ENCODE data around the gene IRF2BP1.
"Not testable (repeated sequence)": the region's sequence is repeated elsewhere in the genome, so short reads cannot be mapped to it uniquely, and the experiment has no call there.

The IRF2BP1 gene

DNA sequence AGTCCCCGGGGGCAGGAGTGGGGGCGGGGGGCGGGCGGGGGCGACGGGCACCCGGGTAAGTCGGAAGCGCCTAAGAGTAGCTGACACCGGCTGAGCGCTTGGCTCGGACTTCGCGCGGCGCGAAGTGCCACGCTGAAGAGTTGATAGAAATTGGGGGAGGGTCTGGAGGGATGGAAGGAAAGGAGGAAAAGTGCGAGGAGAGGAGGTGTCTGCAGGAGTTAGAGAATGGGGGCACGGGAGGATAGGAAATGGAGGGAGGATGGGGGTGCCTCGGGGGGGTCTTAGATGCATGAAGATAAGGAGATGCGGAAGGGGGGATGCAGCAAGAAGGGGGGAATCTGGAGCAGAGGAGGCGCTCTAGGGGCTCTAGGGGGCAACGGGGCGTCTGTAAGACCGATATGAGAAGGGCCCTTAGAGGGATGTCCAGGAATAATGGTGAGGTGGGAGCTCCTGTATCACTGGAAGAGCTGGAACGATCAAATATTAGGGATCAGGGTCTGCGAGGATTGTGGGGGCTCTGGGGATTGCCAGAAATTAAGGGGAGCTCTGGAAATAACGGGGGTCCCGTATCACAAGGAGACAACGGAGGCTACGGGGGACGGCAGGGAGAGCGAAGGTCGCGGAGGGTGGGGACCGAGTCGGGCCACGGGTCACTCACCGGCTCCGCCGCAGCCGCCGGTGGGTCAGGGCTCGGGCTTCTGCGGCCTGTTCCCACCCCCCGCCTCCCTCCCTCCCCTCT is 16.1 kb upstream of the IRF2BP1 start, which contains the start of gene MYPOP:
Gene MYPOP, minus strand, starts transcription at position 702 of the 739 bp plus-strand sequence. CDS start 840 bp downstream, outside the sequence.
- DNase-seq, result no peak

DNA sequence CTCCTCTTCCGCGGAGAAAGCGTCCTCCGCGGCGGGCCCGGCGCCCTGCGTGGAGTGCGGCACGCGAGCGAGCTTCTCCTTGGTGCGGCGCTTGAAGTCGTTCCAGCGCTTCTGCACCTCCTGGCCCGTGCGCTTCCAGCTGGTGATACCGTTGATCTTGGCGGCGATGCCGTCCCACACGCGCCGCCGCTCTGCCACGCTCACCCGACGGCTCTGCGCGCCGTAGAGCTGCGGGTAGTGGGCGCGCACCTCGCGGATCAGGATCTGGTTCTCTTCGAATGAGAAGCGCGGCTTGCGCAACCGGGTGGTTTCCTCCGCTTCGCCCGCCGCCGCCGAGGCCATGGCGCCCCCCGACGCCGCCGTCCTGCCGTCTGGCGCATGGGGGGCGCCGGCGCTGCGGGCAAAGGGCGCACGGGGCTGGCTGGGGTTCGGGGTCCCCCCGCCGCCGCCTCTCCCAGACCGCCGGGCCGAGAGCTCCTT is 15.5 kb upstream of the IRF2BP1 start:
- no peak for DNase-seq

GRCh38 chr19:45900738-45901431 is 14.9 kb upstream of the IRF2BP1 start:
- no peak for DNase-seq

DNA sequence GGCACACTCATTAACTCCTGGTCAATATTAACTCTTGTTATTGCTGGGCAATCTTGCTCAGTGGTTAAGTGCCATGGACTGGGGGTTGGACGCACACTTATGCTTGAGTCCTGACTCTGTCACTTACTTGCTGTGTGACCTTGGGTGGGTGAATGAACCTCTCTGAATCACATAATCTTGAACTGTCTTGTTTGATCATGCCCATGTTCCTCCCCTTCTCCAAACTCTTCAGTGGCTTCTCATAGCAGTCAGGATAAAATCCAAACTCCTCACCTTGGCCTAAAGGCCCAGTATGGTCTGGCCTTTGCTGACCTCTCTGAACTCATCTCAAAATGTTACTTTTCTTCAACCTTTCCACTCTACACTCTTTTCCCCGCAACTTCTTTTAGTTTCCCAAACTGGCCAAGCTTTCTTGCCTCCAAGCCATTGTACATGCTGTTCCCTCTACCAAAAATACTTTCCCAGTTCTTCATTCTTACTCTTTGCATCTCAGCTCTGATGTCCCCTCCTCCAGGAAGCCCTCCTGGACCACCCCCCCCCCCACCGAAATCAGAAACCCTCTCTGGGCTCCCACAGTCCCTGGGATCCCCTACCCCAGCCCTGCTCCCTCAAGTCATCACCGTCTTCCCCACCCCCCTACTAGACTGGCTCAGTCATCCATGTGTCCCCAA is 14.1 kb upstream of the IRF2BP1 start:
- DNase-seq, result no peak

DNA sequence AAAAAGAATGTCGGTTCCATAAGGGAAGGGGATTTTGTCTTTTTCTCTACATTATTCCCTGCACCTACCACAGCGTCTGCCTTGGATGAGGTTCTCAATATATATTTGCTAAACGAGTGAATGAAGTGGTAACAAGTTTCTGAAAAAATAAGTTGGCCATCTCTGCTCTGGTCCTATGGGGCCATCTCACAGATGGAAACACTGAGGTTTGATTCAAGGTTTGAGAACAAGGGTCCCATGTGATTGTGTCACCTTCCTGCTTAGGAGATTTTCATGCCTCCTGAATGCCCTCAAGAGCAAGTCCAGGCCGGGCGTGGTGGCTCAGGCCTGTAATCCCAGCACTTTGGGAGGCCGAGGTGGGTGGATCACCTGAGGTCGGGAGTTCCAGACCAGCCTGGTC is 13.3 kb upstream of the IRF2BP1 start:
- no peak for DNase-seq

DNA sequence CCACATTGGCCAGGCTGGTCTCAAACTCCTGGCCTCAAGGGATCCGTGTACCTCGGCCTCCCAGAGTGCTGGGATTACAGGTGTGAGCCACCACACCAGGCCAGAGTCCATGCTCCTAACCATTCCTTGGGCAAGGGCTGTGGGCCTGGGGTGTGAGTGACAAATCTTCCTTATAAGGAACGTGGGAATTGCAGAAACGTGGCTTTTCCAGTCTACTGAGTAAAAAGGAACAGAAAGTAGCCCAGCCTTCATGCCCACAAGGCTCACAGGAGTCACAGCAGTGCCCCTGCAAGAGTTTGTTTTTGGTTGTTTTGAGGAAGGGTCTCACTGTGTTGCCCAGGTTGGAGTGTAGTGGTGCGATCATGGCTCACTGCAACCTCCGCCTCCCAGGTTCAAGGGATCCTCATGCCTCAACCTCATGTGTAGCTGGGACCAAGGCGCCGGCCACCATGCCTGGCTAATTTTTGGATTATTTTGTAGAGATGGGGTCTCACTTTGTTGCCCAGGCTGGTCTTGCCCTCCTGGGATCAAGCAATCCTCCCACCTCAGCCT is 11.4 kb upstream of the IRF2BP1 start:
- no peak for DNase-seq

DNA sequence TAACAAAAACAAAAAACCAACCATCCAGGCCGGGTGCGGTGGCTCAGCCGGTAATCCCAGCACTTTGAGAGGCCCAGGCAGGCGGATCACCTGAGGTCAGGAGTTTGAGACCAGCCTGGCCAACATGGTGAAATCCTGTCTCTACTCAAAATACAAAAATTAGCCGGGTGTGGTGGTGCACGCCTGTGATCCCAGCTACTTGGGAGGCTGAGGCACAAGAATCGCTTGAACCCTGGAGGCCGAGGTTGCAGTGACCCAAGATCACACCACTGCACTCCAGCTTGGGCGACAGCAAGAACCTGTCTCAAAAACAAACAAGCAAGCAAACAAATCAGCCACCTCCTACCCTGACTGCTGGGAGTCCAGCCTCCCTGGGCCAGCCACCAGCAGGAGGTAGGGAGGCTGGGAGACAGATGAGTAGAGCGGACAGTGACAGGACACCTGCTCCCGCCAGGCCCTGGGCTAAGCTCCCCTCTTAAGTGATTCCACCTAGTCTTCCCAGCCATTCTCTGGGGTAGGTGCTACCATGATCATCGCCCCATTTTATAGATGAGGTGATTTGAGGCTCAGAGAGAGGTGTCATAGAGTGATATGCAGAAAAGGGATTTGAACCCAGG is 10.2 kb upstream of the IRF2BP1 start:
- DNase-seq, result not testable (repeated sequence)

DNA sequence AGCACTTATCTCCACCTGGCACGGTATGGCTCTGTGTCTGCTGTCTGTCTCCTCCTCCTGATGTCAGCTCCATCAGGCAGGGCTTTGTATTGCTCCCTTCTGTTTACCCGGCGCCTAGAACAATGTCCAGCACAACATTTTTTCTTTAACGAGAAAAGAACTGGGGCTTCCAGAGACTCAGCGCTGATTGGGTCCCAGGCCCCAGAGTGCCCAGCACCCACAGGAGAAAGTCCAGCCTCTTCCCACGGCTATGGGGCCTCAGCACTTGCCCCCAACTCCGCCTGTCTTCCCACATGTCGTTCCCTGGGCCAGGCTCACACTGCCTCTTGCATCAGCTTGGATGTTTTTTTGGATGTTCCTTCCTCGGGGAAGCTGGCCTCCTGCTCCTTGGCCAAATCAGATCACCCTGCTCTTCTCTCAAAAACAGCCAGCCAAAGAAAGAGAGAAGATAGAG is 9.6 kb upstream of the IRF2BP1 start:
- DNase-seq, result no peak

- no peak for DNase-seq
Observed at GRCh38 chr19:45890877-45891276, 4.9 kb upstream of the IRF2BP1 start.

GRCh38 chr19:45889210-45889885 is 3.4 kb upstream of the IRF2BP1 start:
- DNase-seq, result no peak

- no peak for DNase-seq
Observed at GRCh38 chr19:45887200-45887710, 1.3 kb upstream of the IRF2BP1 start.

DNA sequence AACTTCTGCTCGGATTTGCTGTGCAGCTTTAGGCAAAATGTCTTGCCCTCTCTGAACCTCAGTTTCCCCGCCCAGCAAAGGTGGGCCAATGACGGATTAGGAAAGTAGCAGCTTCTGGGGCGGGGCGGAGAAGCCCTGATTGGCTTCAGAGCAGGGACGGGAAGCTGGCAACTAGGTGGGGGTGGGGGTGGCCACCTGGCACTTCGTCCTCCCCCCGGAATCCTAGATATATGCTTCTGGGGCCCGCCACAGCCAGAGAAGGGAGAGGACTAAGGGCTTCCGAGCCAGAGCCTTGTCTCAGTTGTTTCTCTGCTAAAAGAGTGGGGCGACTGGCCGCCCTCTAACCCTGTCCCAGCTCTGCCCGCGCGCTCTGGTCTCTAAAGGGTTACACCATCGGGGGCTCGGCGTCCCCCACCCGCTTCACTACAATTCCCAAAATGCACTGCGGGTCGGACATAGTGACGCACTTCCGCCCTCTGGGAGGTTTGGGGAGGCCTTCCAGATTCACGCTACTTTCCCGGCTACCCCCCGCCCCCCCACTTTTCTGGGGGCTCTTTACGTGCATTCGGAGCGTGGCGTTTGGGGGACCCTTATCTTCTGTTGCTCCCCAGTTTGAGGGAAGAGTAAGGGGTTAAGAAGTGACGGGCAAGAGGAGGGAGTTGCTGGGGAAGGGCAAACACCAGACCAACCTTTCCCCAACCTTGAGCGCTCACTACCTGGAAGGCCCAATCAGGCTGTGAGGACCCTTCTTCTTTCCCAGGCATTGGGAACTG is 672 bp upstream of the IRF2BP1 start:
- DNase-seq, result peak; percentile 84

DNA sequence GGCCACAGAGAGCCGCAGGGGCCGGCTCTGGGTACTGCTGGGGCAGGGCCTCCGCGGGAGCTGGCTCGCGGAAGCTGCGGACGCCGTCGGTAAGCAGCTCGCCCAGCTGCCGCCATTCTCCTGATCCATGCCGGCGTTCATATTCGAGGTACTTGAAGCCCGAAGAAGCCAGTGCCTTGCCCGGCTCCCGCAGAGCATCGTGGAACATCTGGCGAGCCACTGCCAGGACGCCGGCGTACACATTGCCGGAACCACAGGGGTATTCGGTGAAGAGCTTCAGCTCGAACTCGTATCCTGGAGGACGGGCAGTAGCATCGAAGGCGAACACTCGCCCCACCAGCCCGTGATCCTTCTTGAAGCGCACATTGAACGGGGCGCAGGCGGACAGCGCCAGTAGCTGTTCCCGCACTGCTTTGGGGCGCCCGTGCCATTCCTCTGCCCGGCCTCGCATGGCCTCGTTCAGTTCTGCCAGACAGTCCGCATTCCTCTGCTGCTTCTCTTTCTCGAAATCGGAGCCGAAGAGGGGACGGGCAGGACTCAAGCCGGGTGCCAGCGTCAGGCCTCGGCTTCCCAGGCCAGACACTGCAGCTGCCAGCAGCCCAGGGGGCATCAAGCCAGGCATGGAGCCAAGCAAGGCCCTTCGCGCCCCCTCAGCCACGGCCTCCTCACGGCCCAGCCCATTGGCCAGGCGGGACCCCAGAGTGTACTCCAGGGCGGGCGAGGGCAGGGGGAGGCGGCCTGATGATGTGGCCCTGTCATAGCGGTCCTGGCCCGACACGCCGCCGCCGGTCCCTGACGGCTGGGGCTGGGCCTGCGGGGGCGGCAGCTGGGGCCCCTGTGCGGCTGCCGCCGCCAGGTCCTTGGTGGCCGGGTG is 1.0 kb downstream of the IRF2BP1 start:
- no peak for DNase-seq

DNA sequence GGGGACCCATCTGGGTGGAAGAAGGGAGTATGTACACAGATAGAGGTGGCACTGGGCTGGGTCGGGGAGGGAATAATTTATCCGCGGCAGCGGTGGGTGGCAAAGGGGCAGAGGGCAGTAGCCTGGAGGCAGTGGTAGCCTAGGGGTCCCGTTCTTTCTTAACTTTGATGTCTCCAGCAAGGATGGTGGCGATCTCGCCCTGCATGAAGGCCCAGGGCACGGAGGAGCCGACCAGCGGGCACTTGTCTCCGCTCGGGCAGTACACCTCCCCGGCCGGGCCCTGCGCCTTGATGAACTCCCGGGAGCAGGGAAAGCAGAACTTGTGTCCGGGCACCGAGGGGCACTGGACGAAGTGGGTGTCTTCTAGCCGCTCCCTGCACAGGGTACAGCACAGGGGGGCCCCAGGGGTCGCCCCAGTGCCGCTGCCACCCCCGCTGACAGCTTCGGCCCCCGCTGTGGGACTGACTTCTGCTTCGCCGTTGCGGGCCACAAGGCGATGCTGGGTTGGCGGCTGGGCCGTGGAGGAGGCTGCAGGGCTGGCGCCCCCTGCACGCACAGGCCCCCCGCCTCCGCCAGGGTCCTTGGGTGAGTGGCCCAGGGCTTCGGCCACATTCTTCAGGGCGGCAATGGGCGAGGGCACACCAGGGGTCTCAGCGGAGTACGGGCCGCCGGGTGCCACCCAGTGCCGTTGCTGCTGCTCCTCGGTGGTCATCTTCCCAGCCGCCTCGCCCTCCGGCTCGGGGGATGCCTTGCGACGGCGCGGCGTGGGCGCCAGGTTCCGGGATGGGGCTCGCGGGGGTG is 1.9 kb downstream of the IRF2BP1 start:
- DNase-seq, result no peak

GRCh38 chr19:45883586-45883880 is 2.4 kb downstream of the IRF2BP1 start:
- DNase-seq, result no peak

GRCh38 chr19:45882652-45883585 is 3.0 kb downstream of the IRF2BP1 start:
- DNase-seq, result peak; percentile 53

DNA sequence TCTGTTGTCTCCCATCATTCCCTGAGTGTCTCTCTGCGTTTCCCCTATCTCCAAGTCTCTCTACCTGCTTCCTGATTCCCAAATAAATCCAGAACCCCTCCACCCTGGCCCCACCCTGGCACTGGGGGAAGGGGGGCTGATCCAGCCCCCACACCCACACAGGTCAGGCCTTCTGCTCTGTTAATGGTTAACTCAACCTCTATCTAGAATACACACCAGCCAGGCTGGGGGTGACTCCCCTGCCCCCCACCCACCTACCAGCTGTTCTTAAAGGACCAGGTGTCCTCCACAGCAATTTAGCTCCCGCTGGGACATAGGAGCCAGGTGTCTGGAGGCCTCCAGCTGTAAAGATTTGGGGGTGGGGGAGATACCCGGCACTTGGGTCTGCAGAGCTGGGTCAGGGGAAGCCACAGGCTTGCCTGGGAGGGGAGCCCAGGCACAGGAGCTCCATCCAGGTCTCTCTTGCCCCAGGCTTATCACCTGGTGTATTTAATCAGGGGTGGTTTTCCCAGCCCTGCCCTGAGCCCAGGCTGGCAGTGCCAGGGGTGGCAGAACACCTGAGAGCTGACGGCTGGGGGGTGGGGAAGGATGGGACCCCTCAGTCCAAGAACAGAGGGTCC is 3.9 kb downstream of the IRF2BP1 start:
- no peak for DNase-seq
